Immature natural killer cell (primary cell): ENCODE measurements around the gene NGDN. TPM values are rescaled to one million over a fixed set of nuclear protein-coding genes. Genes with fewer than 3 reads are reported as not detected.
"Not testable (repeated sequence)": the region's sequence is repeated elsewhere in the genome, so short reads cannot be mapped to it uniquely, and the experiment has no call there.

Source experiments
- DNase-seq, 3 donors: peaks; one replicate each; pipeline ENCODE4 v3.0.0; 2022; ENCODE audit warnings: mixed read lengths in 1 of 3
- H3K27ac Mint-ChIP-seq, 6 donors: one replicate each; pipeline ENCODE4 v1.8.0; 2020; ENCODE audit warnings: mixed read lengths in 6 of 6, mild to moderate bottlenecking in 5 of 6, inconsistent platforms in 4 of 6, moderate library complexity in 3 of 6
- H3K27me3 Mint-ChIP-seq, 3 donors: one replicate each; pipeline ENCODE4 v1.8.0; 2020 to 2021; ENCODE audit warnings: low read depth in 3 of 3, mild to moderate bottlenecking in 3 of 3, mixed read lengths in 3 of 3, moderate library complexity in 3 of 3, inconsistent platforms in 1 of 3
- H3K36me3 Mint-ChIP-seq, 3 donors: one replicate each; pipeline ENCODE4 v1.8.0; 2020; ENCODE audit warnings: mixed read lengths in 3 of 3, inconsistent platforms in 2 of 3, mild to moderate bottlenecking in 2 of 3
- H3K4me1 Mint-ChIP-seq, 2 donors: one replicate each; pipeline ENCODE4 v1.8.0; 2020; ENCODE audit warnings: inconsistent platforms in 2 of 2, mild to moderate bottlenecking in 2 of 2, mixed read lengths in 2 of 2, moderate library complexity in 1 of 2
- H3K4me3 Mint-ChIP-seq, 5 donors: one replicate each; pipeline ENCODE4 v1.8.0; 2020; ENCODE audit warnings: mild to moderate bottlenecking in 5 of 5, mixed read lengths in 5 of 5, inconsistent platforms in 3 of 5, moderate library complexity in 3 of 5
- H3K9me3 Mint-ChIP-seq, 6 donors: one replicate each; pipeline ENCODE4 v1.8.0; 2020; ENCODE audit warnings: mild to moderate bottlenecking in 6 of 6, mixed read lengths in 6 of 6, inconsistent platforms in 4 of 6, moderate library complexity in 3 of 6
- polyA plus RNA-seq, 3 donors: library from polyadenylated mRNA; unstranded; fragments of 300-500 nt; fragmentation: Illumina TruSeq; gene quantifications; one replicate each; pipeline ENCODE4 v1.2.3, GENCODE V29; 2021

Gene NGDN, protein sequence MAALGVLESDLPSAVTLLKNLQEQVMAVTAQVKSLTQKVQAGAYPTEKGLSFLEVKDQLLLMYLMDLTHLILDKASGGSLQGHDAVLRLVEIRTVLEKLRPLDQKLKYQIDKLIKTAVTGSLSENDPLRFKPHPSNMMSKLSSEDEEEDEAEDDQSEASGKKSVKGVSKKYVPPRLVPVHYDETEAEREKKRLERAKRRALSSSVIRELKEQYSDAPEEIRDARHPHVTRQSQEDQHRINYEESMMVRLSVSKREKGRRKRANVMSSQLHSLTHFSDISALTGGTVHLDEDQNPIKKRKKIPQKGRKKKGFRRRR
- polyA plus RNA-seq, result 10 to 100 TPM; 52.3 to 84.8 (median 81.5) TPM

DNA sequence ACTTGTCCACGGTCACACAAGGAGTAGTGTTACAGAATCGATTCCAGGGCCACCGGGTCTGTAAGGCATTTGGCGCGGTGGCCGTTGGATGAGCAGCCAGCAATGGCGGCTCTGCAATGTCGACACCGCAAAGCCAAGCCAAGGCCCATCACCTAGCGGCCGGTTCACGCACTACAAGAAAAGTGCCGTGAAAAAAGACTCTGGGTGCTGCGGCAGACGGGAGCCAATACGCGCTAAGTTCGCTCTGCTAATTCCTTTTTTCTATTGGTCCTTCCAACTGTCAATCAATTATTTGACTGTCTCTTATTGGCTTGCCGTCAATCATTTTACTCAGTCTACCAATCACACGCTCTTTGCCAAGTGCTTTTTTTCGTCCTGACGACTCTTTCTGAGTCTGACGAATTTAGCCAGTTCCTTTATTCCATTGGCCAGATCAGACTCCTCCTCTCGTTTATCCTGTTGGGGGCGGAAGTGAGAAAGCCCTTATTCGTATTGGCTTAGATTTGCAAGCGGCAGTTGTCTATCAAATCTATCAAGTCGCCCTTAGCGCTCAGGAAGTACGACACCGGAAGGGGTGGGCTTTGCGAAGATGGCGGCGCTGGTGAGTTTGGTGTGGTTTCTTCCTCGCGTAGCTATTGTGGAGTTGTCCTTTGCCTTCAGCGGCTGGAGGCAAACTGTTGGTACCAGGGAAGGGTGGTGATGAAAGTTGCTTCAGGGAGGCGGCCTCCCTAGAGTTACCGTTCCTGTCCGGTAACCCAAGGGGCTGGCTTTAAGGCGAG lies at the start of gene NGDN:
TSS of gene NGDN (plus strand) at position 577 of the 779 bp plus-strand sequence. CDS start at position 590, 13 bp downstream.
- H3K4me3 Mint-ChIP-seq, result no peak within 1 kb of the TSS
- peak within 1 kb of the TSS in 3 of 6 donors; percentile 54 to 72 (median 55) for H3K27ac Mint-ChIP-seq
- peaks cover 5 to 8% of the 10 kb centered on the region in 2 donors for H3K4me1 Mint-ChIP-seq
- no peaks in the 10 kb centered on the region for H3K9me3 Mint-ChIP-seq
- H3K36me3 Mint-ChIP-seq, result peaks cover 1 to 11% (median 8%) of the 10 kb centered on the region in 3 donors
- H3K27me3 Mint-ChIP-seq, result no peaks in the 10 kb centered on the region
- peak; percentile 95 to 97 (median 97) for DNase-seq

DNA sequence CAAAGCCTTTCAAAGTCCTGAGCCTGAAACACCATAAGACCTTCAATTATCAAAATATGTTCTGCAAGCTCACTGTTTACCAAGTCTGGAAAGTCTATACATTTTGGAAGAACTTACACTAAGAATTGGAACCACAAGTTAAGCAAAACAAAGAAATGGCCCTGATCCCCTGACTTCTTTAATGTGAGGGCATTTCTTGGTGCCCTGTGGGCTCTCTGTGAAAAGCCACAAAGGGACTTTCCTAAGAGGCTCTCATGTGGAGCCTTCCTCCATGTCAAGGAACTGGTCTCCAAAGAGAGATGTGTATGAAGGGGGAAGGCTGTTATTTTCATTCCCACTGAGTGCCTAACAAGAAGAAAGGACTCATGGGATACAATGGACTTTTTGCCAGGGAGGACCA lies 47.9 kb upstream of the NGDN start:
- H3K9me3 Mint-ChIP-seq, result peaks cover 0 to 2% (median 0%) of the 10 kb centered on the region in 6 donors
- no peaks in the 10 kb centered on the region for H3K4me1 Mint-ChIP-seq
- H3K27me3 Mint-ChIP-seq, result peaks cover 0 to 5% (median 0%) of the 10 kb centered on the region in 3 donors
- H3K36me3 Mint-ChIP-seq, result no peaks in the 10 kb centered on the region
- H3K4me3 Mint-ChIP-seq, result no peak overlapping the region
- DNase-seq, result no peak
- H3K27ac Mint-ChIP-seq, result no peak overlapping the region

DNA sequence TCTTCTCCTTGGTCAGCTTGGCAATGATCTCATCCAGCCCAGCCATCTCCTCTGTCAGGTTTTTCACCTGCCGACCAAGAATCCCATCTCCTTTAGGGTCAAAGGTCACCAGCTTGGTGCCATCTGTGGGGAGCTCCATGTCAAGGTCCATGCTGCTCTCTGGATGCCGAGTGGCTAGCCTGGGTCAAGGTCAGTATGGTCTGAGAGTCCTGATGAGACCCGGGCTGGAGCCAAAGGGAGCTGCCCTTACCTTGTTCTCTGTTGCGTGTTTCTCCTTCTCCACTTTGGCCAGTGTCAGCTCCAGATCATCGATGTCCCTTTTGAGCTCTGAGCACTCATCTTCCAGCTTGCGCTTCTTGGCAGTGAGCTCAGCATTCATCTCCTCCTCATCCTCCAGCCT lies 45.8 kb upstream of the NGDN start:
- no peaks in the 10 kb centered on the region for H3K4me1 Mint-ChIP-seq
- peaks cover 0 to 5% (median 0%) of the 10 kb centered on the region in 3 donors for H3K27me3 Mint-ChIP-seq
- H3K9me3 Mint-ChIP-seq, result no peaks in the 10 kb centered on the region
- H3K4me3 Mint-ChIP-seq, result no peak overlapping the region
- H3K27ac Mint-ChIP-seq, result no peak overlapping the region
- H3K36me3 Mint-ChIP-seq, result no peaks in the 10 kb centered on the region
- no peak for DNase-seq

DNA sequence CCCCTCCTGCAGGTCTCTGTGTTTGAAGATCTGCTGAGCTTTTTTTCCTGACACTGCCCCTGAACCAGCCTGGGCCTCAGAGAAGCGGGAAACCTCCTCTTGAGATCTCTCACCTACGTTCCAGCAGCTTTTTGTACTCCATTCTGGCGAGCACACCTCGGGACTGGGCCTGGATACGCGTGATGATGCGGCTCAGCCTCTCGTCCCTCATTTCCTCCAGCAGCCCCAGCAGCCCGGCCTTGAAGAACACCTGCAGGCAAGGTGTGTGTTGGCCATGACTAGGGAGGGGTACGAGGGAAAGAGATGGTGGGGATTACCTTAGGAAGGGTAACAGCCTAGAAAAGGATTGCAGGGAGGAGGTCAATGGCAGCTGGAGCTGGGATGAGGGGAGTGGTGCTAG lies 44.3 kb upstream of the NGDN start:
- H3K27ac Mint-ChIP-seq, result no peak overlapping the region
- H3K9me3 Mint-ChIP-seq, result no peaks in the 10 kb centered on the region
- DNase-seq, result no peak
- H3K27me3 Mint-ChIP-seq, result peaks cover 0 to 3% (median 1%) of the 10 kb centered on the region in 3 donors
- no peak overlapping the region for H3K4me3 Mint-ChIP-seq
- H3K36me3 Mint-ChIP-seq, result no peaks in the 10 kb centered on the region
- no peaks in the 10 kb centered on the region for H3K4me1 Mint-ChIP-seq

DNA sequence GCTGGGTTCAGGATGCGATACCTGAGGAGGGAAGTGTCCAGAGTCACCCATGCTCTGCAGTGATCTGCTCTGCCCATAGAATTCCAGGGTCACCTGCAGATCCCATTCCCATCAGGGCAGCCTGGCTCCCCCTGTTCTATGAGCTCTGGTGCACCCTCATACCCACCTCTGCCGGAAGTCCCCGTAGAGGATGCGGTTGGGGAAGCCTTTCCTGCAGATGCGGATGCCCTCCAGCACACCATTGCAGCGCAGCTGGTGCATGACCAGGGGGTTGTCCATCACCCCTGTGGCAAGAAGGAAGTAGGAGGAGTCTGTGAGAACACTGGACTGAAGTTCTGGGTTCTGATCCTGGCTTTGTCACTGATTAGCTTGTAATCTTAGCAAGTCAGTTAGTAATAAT lies 43.7 kb upstream of the NGDN start:
- not testable (repeated sequence) for H3K36me3 Mint-ChIP-seq, H3K4me1 Mint-ChIP-seq, DNase-seq, H3K27me3 Mint-ChIP-seq, H3K4me3 Mint-ChIP-seq, H3K9me3 Mint-ChIP-seq, H3K27ac Mint-ChIP-seq

DNA sequence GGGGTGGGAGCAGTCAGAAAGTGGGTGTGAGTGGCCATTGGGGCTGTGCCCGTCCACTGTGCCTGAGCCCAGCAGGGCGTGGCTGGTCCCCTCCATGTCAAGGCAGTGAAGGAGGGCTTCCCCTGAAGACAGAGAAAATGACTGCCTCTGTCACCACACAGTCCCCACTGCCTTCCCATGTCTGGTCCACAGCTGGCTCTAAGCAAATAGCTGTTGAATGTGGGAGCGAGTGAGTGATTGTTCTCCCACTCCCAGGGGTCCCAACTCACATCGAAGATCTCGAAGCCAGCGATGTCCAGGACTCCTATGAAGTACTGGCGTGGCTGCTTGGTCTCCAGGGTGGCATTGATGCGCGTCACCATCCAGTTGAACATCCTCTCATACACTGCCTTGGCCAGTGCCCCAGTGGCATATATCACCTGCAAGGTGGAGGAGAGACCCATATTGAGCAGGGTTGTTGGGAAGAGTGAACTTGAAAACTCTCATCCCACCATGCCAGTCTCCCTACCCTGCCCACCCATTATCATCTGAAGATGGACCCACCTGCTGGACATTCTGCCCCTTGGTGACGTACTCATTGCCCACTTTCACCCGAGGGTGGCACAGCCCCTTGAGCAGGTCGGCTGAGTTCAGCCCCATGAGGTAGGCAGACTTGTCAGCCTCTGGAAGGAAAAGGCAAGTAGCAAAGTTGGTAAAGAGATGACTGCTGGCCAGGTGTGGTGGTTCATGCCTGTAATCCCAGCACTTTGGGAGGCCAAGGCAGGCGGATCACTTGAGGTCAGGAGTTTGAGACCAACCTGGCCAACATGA lies 40.6 kb upstream of the NGDN start:
- H3K27ac Mint-ChIP-seq, result no peak overlapping the region
- H3K27me3 Mint-ChIP-seq, result peaks cover 0 to 9% (median 1%) of the 10 kb centered on the region in 3 donors
- no peaks in the 10 kb centered on the region for H3K36me3 Mint-ChIP-seq
- H3K4me3 Mint-ChIP-seq, result no peak overlapping the region
- no peaks in the 10 kb centered on the region for H3K9me3 Mint-ChIP-seq
- H3K4me1 Mint-ChIP-seq, result no peaks in the 10 kb centered on the region
- DNase-seq, result no peak

DNA sequence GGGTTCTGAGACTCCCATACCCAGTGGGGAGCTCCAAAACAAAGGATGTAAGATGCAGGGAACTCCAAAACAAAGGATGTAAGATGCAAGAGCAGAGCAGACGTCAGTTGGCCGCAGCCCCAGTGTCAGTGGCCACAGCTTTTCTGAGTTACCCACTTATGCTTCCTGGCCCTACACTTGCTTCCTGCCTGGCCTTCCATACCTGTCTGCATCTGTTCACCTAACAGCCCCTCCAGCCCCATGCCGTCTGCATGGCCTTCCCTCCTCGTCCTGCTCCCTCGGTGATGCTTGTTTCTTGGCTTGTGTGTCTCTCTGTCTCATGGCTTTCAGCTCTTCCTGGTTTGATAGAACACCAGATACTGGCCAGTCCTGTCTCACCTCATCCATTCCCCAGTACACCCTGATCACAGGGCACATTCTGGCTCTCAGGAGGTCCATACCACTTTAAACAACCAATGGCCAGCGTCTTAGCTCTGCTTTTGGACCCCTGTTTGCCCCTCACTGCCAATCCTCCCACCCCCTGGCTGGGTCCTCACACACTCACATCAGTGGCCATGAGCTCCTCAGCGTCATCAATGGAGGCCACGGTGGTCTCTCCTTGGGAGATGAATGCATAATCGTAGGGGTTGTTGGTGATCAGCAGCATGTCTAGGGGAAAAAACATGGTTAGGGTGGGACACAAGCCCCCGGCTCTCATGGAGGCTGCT lies 39.3 kb upstream of the NGDN start:
- Mint-ChIP-seq H3K4me1 (no peaks in the 10 kb centered on the region), H3K27me3 (peaks cover 0 to 9% (median 1%) of the 10 kb centered on the region in 3 donors), H3K4me3 (no peak overlapping the region), H3K9me3 (no peaks in the 10 kb centered on the region), H3K36me3 (no peaks in the 10 kb centered on the region), H3K27ac (no peak overlapping the region)
- DNase-seq, result no peak

DNA sequence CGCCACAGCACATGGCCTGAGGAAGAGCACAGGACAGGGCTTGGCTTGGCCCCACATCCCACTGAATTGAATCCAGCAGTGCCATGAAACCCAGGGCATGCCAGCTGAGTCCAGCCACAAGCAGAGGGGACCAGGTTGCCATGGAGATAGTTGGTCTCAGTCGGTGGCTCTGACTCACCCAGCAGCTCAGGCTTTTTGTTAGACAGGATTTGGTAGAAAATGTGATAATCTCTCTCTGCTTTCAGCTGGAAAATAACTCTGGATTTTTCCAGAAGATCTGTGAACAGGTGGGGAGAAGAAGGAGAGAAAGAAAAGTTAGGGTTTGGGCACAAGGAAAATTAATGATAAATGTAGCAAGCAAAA lies 38.8 kb upstream of the NGDN start:
- Mint-ChIP-seq H3K4me1 (no peaks in the 10 kb centered on the region), H3K27ac (no peak overlapping the region), H3K9me3 (no peaks in the 10 kb centered on the region), H3K36me3 (no peaks in the 10 kb centered on the region), H3K4me3 (no peak overlapping the region), H3K27me3 (peaks cover 0 to 9% (median 1%) of the 10 kb centered on the region in 3 donors)
- DNase-seq, result no peak

DNA sequence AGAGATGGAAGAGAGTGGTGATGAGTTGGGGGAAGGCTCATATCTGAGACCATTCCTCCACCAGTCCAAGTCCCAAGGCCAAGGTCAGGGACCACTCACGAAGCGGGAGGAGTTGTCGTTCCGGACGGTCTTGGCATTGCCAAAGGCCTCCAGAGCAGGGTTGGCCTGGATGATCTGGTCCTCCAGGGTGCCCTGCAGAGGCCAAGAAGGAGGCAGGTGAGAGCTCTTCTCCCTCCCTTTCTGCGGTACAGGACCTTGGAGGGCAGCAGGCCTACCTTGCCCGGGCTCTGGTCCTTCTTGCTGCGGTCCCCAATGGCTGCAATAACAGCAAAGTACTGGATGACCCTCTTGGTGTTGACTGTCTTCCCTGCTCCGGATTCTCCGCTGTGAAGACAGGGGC lies 38.0 kb upstream of the NGDN start:
- DNase-seq, result no peak
- Mint-ChIP-seq H3K27ac (no peak overlapping the region), H3K27me3 (peaks cover 0 to 9% (median 1%) of the 10 kb centered on the region in 3 donors), H3K4me3 (no peak overlapping the region), H3K9me3 (no peaks in the 10 kb centered on the region), H3K4me1 (no peaks in the 10 kb centered on the region), H3K36me3 (no peaks in the 10 kb centered on the region)

DNA sequence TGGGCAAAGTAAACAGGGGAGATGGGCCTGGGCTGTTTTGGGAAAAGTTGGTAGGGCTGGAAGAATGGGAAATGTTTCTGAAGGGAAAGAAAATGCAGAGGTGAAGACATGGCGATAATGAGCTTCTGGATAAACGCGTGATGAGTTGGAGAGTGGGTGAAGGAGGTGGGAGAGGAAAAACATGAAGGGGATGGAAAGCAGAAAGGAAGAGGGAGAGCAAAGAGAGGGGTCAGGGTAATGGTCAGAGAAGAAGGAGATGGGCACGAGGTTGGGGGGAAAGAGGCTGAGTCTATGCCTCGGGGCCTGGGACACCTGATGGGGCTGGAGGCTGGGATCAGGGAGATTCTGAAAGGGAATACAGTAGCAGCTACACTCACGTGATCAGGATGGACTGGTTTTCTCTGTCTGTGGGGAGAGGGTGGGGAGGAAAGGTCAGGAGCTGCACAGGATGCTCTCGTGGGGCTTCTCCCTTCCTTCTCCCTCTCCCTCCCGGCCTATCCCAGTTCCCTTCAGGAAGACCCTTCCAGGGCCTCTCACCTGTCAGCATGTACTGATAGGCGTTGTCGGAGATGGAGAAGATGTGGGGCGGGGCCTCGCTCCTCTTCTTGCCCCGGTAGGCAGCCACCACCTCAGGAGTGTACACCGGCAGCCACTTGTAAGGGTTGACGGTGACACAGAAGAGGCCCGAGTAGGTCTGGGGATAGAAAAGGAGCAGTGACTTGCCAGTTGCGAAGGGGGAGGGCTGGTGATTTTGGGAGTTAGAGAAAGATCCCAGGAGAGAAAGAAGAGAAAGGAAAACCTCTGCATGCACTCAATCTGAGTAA lies 37.2 kb upstream of the NGDN start:
- Mint-ChIP-seq H3K36me3 (no peaks in the 10 kb centered on the region), H3K9me3 (no peaks in the 10 kb centered on the region), H3K27me3 (peaks cover 0 to 11% (median 1%) of the 10 kb centered on the region in 3 donors), H3K4me3 (no peak overlapping the region), H3K27ac (no peak overlapping the region), H3K4me1 (no peaks in the 10 kb centered on the region)
- DNase-seq, result no peak

DNA sequence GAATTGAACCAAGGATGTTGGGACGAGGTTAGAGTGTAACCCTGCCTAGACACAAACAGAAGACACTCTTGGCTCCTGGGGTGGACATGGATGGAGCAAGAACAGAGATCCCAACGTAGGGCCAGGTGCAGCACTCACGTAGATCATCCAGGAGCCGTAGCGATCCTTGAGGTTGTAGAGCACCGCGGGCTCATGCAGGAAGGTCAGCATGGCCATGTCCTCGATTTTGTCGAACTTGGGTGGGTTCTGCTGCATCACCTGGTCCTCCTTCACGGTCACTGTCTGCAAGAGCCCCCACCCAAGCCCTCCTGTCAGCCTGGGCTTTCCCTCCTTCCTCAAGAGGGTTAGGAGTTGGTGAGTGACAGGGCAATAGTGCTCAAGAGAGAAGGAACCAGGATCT lies 36.6 kb upstream of the NGDN start:
- Mint-ChIP-seq H3K27ac (no peak overlapping the region), H3K27me3 (peaks cover 0 to 11% (median 1%) of the 10 kb centered on the region in 3 donors), H3K4me1 (no peaks in the 10 kb centered on the region), H3K4me3 (no peak overlapping the region), H3K9me3 (no peaks in the 10 kb centered on the region), H3K36me3 (no peaks in the 10 kb centered on the region)
- no peak for DNase-seq

DNA sequence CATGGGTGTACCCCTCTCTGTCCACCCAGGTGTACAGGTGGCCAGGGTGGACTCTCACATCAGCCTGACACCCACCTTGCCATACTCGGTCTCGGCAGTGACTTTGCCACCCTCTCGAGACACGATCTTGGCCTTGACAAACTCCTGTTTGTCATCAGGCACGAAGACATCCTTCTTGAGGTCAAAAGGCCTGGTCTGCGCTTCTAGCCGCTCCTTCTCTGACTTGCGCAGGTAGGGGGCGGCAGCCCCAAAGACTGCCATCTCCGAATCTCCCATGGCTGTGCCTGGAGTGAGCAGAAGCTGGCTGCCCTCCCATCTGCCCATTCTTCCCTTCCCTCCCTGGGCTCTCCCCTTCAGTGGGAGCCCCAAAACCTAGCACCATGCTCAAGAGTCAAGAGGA lies 36.0 kb upstream of the NGDN start:
- Mint-ChIP-seq H3K4me3 (no peak overlapping the region), H3K36me3 (no peaks in the 10 kb centered on the region), H3K27me3 (peaks cover 0 to 11% (median 1%) of the 10 kb centered on the region in 3 donors), H3K4me1 (peaks cover 0 to 3% of the 10 kb centered on the region in 2 donors), H3K27ac (no peak overlapping the region), H3K9me3 (no peaks in the 10 kb centered on the region)
- DNase-seq, result no peak
